Testis (tissue), 2 donors: ENCODE measurements around the gene ANO8.

Experiments
- POLR2A ChIP-seq: fragments of 450-650 bp; IDR thresholded peaks from one replicate; pipeline ENCODE4 v1.6.1; 2017; ENCODE audit warnings: antibody characterized with exemption, mild to moderate bottlenecking, moderate library complexity
- TF ChIP-seq, protein P1 (sequence below), 3 experiments: fragments of 450-650 bp in 2 of 3; fragments of 200-600 bp in 1 of 3; sonication (generic) in 1 of 3; IDR thresholded peaks; one replicate each; pipeline ENCODE4 v1.5.1; 2016 to 2019; ENCODE audit warnings: antibody characterized with exemption in 3 of 3, mild to moderate bottlenecking in 2 of 3, moderate library complexity in 1 of 3

DNA sequence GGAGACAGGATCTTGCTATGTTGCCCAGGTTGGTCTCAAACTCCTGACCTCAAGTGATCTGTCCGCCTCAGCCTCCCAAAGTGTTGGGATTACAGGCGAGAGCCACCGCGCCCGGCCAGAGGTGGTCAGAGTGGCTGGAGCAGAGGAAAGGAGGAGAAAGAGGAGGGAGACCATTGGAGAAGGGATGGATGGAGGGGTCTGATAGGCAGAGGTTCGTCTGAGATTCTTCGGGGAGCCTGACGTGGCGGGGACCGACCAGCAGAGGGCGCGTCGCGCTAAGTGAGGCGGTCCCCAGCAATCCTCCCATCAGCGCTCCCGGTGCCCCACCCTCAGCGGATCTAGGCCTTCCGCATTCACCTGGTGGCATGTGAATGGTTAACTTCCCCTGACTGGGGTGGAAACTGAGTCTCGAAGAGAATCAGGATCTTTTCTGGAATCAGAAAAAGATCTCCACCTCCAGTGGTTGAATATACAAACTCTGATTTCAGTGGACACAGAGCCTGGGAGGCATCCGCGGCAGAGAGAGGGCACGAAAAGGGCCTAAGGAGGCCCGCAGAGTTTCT lies 11.5 kb upstream of the ANO8 start:
- no peak for TF ChIP-seq POLR2A
- TF ChIP-seq, protein P1, sequence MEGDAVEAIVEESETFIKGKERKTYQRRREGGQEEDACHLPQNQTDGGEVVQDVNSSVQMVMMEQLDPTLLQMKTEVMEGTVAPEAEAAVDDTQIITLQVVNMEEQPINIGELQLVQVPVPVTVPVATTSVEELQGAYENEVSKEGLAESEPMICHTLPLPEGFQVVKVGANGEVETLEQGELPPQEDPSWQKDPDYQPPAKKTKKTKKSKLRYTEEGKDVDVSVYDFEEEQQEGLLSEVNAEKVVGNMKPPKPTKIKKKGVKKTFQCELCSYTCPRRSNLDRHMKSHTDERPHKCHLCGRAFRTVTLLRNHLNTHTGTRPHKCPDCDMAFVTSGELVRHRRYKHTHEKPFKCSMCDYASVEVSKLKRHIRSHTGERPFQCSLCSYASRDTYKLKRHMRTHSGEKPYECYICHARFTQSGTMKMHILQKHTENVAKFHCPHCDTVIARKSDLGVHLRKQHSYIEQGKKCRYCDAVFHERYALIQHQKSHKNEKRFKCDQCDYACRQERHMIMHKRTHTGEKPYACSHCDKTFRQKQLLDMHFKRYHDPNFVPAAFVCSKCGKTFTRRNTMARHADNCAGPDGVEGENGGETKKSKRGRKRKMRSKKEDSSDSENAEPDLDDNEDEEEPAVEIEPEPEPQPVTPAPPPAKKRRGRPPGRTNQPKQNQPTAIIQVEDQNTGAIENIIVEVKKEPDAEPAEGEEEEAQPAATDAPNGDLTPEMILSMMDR (IDR thresholded peaks at IDR 0.05): peak; percentile 91 to 96 (median 95)
